ENCODE measurements around the gene ADCYAP1R1. TPM values are rescaled to one million over a fixed set of nuclear protein-coding genes. Genes with fewer than 3 reads are reported as not detected.

ADCYAP1R1 gene
- polyA plus RNA-seq, 1 experiment, result not detected

DNA sequence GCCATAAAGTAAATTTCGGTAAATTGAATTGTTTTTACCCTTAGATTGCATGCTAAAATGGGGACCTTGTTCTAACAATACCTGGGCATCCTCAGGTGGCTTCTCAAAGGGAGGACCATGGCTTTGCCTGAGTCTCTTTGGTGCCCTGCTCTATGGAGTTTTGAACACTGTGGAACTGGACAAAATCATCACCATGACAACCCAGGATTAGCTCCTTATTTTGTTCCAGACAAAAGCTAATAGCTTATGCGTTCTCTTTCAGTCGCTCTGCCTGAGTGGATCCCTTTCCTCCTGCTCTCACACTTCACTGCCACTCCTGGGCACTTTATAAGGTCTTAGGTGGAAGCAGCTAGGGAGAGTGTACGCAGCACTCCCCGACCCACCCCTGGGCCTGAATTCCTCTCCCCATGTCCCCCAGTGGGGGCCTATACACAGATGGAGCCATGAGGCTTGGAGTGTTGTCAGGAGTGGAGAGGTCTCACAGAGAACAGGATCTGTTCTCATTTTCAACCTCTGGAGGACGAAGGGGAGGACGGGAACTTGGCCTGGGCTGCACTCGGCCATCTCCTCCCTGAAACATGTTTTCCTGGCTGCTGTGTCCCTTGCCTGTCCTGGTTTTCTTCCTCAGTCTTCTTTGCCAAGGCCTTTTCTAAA, 19.0 kb downstream of the ADCYAP1R1 start:
- POLR2A ChIA-PET, result no interaction called here
- Histone ChIP-seq H3K9me3 (ENCODE audit: control insufficient read depth, insufficient read depth, low read length) (no peaks in the 10 kb centered on the region), H3K27me3 (ENCODE audit: control insufficient read depth, insufficient read depth, low read length) (peaks cover 8% of the 10 kb centered on the region), H3K27ac (ENCODE audit: low read depth, low read length) (no peak overlapping the region), H3K4me3 (ENCODE audit: low read depth, low read length) (no peak overlapping the region)
- TF ChIP-seq, protein P1, sequence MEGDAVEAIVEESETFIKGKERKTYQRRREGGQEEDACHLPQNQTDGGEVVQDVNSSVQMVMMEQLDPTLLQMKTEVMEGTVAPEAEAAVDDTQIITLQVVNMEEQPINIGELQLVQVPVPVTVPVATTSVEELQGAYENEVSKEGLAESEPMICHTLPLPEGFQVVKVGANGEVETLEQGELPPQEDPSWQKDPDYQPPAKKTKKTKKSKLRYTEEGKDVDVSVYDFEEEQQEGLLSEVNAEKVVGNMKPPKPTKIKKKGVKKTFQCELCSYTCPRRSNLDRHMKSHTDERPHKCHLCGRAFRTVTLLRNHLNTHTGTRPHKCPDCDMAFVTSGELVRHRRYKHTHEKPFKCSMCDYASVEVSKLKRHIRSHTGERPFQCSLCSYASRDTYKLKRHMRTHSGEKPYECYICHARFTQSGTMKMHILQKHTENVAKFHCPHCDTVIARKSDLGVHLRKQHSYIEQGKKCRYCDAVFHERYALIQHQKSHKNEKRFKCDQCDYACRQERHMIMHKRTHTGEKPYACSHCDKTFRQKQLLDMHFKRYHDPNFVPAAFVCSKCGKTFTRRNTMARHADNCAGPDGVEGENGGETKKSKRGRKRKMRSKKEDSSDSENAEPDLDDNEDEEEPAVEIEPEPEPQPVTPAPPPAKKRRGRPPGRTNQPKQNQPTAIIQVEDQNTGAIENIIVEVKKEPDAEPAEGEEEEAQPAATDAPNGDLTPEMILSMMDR (IDR thresholded peaks at IDR 0.05; ENCODE audit: low read depth, low read length), result no peak
- CTCF ChIA-PET, result no interaction called here
- DNase-seq (ENCODE audit: low read depth, low spot score), result no peak

- ChIA-PET POLR2A (no interaction called here), CTCF (no interaction called here)
- TF ChIP-seq, protein P1 (IDR thresholded peaks at IDR 0.05; ENCODE audit: low read depth, low read length), result no peak
- no peak overlapping the region for H3K4me3 ChIP-seq (ENCODE audit: low read depth, low read length)
- DNase-seq (ENCODE audit: low read depth, low spot score), result no peak
- H3K9me3 ChIP-seq (ENCODE audit: control insufficient read depth, insufficient read depth, low read length), result no peaks in the 10 kb centered on the region
- peaks cover 8% of the 10 kb centered on the region for H3K27me3 ChIP-seq (ENCODE audit: control insufficient read depth, insufficient read depth, low read length)
- no peak overlapping the region for H3K27ac ChIP-seq (ENCODE audit: low read depth, low read length)
These were observed 19.5 kb downstream of the ADCYAP1R1 start for GRCh38 chr7:31071645-31072029.

- no peak overlapping the region for H3K4me3 ChIP-seq (ENCODE audit: low read depth, low read length)
- no peak for DNase-seq (ENCODE audit: low read depth, low spot score)
- TF ChIP-seq, protein P1 (IDR thresholded peaks at IDR 0.05; ENCODE audit: low read depth, low read length), result no peak
- no peak overlapping the region for H3K27ac ChIP-seq (ENCODE audit: low read depth, low read length)
- ChIA-PET POLR2A (no interaction called here), CTCF (no interaction called here)
- H3K27me3 ChIP-seq (ENCODE audit: control insufficient read depth, insufficient read depth, low read length), result peaks cover 8% of the 10 kb centered on the region
- no peaks in the 10 kb centered on the region; the same call in 1 of the 2 replicates for H3K9me3 ChIP-seq (ENCODE audit: control insufficient read depth, insufficient read depth, low read length)
These were observed 21.4 kb downstream of the ADCYAP1R1 start for GRCh38 chr7:31073326-31074119.

DNA sequence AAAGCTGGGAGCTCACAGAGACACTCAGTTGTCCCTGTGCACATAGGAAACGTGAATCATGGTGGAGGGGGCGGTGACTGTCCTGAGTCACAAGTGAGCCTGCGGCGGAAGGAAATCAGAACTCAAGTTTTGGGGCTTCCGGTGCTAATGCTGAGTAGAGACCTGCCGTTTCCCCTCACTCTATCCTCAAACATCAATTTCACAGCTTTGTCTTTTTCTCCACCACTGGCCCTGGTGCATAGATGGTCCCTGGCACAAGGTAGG, 21.9 kb downstream of the ADCYAP1R1 start:
- no peak overlapping the region for H3K27ac ChIP-seq (ENCODE audit: low read depth, low read length)
- no peak for DNase-seq (ENCODE audit: low read depth, low spot score)
- no peak overlapping the region for H3K4me3 ChIP-seq (ENCODE audit: low read depth, low read length)
- H3K9me3 ChIP-seq (ENCODE audit: control insufficient read depth, insufficient read depth, low read length), result no peaks in the 10 kb centered on the region; the same call in 1 of the 2 replicates
- POLR2A ChIA-PET, result no interaction called here
- CTCF ChIA-PET, result no interaction called here
- peaks cover 8% of the 10 kb centered on the region for H3K27me3 ChIP-seq (ENCODE audit: control insufficient read depth, insufficient read depth, low read length)
- TF ChIP-seq, protein P1 (IDR thresholded peaks at IDR 0.05; ENCODE audit: low read depth, low read length), result no peak

DNA sequence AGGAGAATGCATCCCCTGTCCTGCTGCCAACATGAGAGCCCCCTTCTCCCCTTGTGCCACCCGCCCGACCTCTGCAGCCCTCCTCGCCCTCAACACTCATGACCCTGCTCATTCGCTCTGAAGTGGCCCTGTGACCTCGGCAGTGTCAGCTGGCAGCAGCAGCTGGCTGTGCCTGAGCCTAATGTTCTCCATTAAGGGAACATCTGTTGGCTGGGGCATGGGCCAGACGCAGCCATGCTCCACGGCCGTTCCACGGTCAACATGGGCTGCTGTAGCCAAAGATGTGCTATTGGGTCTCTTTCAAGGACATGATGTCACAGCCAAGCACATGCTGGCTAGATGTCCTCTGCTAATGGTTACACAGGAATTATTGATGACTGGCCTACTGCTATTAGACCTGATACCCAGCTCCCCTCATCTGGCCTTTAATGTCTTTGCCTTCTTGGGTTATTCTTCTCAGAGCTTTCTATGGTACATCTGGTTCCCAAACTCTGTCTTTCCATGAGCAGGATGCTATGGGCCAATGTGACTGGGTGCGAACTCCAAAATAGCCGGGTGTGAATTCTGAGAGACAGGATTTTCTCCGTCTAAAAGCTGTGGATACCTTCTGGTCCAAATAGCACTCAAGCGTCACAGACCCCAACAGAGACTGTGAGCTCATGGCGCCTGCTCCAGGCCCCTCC, 22.4 kb downstream of the ADCYAP1R1 start:
- CTCF ChIA-PET, result no interaction called here
- Histone ChIP-seq H3K4me3 (ENCODE audit: low read depth, low read length) (no peak overlapping the region), H3K27me3 (ENCODE audit: control insufficient read depth, insufficient read depth, low read length) (peaks cover 8% of the 10 kb centered on the region), H3K27ac (ENCODE audit: low read depth, low read length) (no peak overlapping the region), H3K9me3 (ENCODE audit: control insufficient read depth, insufficient read depth, low read length) (no peaks in the 10 kb centered on the region; the same call in 1 of the 2 replicates)
- POLR2A ChIA-PET, result no interaction called here
- TF ChIP-seq, protein P1 (IDR thresholded peaks at IDR 0.05; ENCODE audit: low read depth, low read length), result no peak
- no peak for DNase-seq (ENCODE audit: low read depth, low spot score)
